WTC11 (cell line): ENCODE data around the gene ZFYVE1. TPM values are rescaled to one million over a fixed set of nuclear protein-coding genes. Genes with fewer than 3 reads are reported as not detected.

ENCODE experiments used
- ATAC-seq: fragments of 200-7000 bp; cut with Tn5 transposase; 2 replicates; pipeline ENCODE4 v1.10.0; 2021; ENCODE audit warnings: mild to moderate bottlenecking, moderate library complexity
- CTCF ChIA-PET: fragments of 300-600 bp; sonication (Branson Sonifier 250); formaldehyde crosslinking; loops from one replicate; lab custom pipeline; 2021; ENCODE audit warnings: antibody characterized with exemption; lab: Charles Lee
- POLR2A ChIA-PET: fragments of 350-600 bp; sonication (Branson Sonifier 250); formaldehyde crosslinking; loops from one replicate; lab custom pipeline; 2021; ENCODE audit warnings: antibody characterized with exemption; lab: Charles Lee
- DNase-seq: peaks from one replicate; pipeline ENCODE4 v3.0.0; 2021; ENCODE audit warnings: low spot score
- H3K27ac Mint-ChIP-seq: 2 replicates; pipeline ENCODE4 v1.8.0; 2021; ENCODE audit warnings: mixed read lengths
- H3K27me3 Mint-ChIP-seq: 2 replicates; pipeline ENCODE4 v1.8.0; 2021; ENCODE audit warnings: low read depth, mild to moderate bottlenecking, moderate library complexity, mixed read lengths
- H3K36me3 Mint-ChIP-seq: 2 replicates; pipeline ENCODE4 v1.8.0; 2021; ENCODE audit warnings: mixed read lengths
- H3K4me1 Mint-ChIP-seq: 2 replicates; pipeline ENCODE4 v1.8.0; 2022; ENCODE audit warnings: mixed read lengths
- H3K4me3 Mint-ChIP-seq: 2 replicates; pipeline ENCODE4 v1.8.0; 2021; ENCODE audit warnings: mild to moderate bottlenecking, moderate library complexity, mixed read lengths
- H3K9me3 Mint-ChIP-seq: 2 replicates; pipeline ENCODE4 v1.8.0; 2021; ENCODE audit warnings: mixed read lengths
- CBFB ChIP-seq: sonication (generic); formaldehyde crosslinking; IDR thresholded peaks from 2 replicates; pipeline ENCODE4 v1.8.1; 2022; ENCODE audit warnings: mild to moderate bottlenecking, low read depth, missing genetic modification reagents
- EMX1 ChIP-seq: fragments of 250-450 bp; sonication (Bioruptor Pico); IDR thresholded peaks from 2 replicates; pipeline ENCODE4 v1.8.0; 2021; ENCODE audit warnings: mild to moderate bottlenecking
- IRF2 ChIP-seq: sonication (generic); formaldehyde crosslinking; IDR thresholded peaks from 2 replicates; pipeline ENCODE4 v1.8.0; 2022; ENCODE audit warnings: low read depth, missing genetic modification reagents, borderline replicate concordance
- JAZF1 ChIP-seq: fragments of 250-450 bp; sonication (Bioruptor Pico); IDR thresholded peaks from 2 replicates; pipeline ENCODE4 v1.9.0; 2021; ENCODE audit warnings: moderate library complexity, mild to moderate bottlenecking, inconsistent platforms
- NFATC4 ChIP-seq: fragments of 250-450 bp; sonication (Bioruptor Pico); IDR thresholded peaks from 2 replicates; pipeline ENCODE4 v1.9.0; 2021; ENCODE audit warnings: mild to moderate bottlenecking
- RELA ChIP-seq: sonication (generic); formaldehyde crosslinking; IDR thresholded peaks from 2 replicates; pipeline ENCODE4 v1.8.1; 2022; ENCODE audit warnings: missing genetic modification reagents, mild to moderate bottlenecking, borderline replicate concordance
- SOX15 ChIP-seq: fragments of 250-450 bp; sonication (Bioruptor Pico); IDR thresholded peaks from 2 replicates; pipeline ENCODE4 v1.9.0; 2021; ENCODE audit warnings: mild to moderate bottlenecking
- TP53 ChIP-seq: sonication (generic); formaldehyde crosslinking; IDR thresholded peaks from 2 replicates; pipeline ENCODE4 v1.8.1; 2023; ENCODE audit warnings: mild to moderate bottlenecking, missing genetic modification reagents
- ZNF138 ChIP-seq: sonication (generic); formaldehyde crosslinking; conservative IDR thresholded peaks from 2 replicates; pipeline ENCODE4 v1.8.1; 2022; ENCODE audit warnings: mild to moderate bottlenecking, moderate library complexity, missing genetic modification reagents
- ZNF263 ChIP-seq: sonication (generic); formaldehyde crosslinking; IDR thresholded peaks from 2 replicates; pipeline ENCODE4 v1.8.1; 2022; ENCODE audit warnings: low read depth, mild to moderate bottlenecking, moderate library complexity, missing genetic modification reagents
- total RNA-seq: library from RNA; stranded (reverse); gene quantifications from 3 replicates; pipeline ENCODE4 v1.2.3, GENCODE V29; 2021
- TF ChIP-seq, protein P1 (sequence below): sonication (generic); formaldehyde crosslinking; IDR thresholded peaks from 2 replicates; pipeline ENCODE4 v1.8.0; 2022; ENCODE audit warnings: mild to moderate bottlenecking, missing genetic modification reagents
- TF ChIP-seq, protein P2 (sequence below): sonication (generic); formaldehyde crosslinking; IDR thresholded peaks from 2 replicates; pipeline ENCODE4 v1.8.1; 2023; ENCODE audit warnings: mild to moderate bottlenecking, missing genetic modification reagents, moderate library complexity
- TF ChIP-seq, protein P3 (sequence below): sonication (generic); formaldehyde crosslinking; IDR thresholded peaks from 2 replicates; pipeline ENCODE4 v1.8.0; 2022; ENCODE audit warnings: mild to moderate bottlenecking, missing genetic modification reagents
- TF ChIP-seq, protein P4 (sequence below): fragments of 250-450 bp; sonication (Bioruptor Pico); conservative IDR thresholded peaks from 2 replicates; pipeline ENCODE4 v1.9.0; 2021; ENCODE audit warnings: mild to moderate bottlenecking
- TF ChIP-seq, protein P5 (sequence below): fragments of 250-450 bp; sonication (Bioruptor Pico); IDR thresholded peaks from 2 replicates; pipeline ENCODE4 v1.9.0; 2021; ENCODE audit warnings: mild to moderate bottlenecking, borderline replicate concordance
- TF ChIP-seq, protein P6 (sequence below): sonication (generic); formaldehyde crosslinking; IDR thresholded peaks from 2 replicates; pipeline ENCODE4 v1.8.0; 2023; ENCODE audit warnings: missing genetic modification reagents, mild to moderate bottlenecking, borderline replicate concordance

ZFYVE1 gene
- total RNA-seq, 1 experiment from 2014 or later: 12.8 TPM

DNA sequence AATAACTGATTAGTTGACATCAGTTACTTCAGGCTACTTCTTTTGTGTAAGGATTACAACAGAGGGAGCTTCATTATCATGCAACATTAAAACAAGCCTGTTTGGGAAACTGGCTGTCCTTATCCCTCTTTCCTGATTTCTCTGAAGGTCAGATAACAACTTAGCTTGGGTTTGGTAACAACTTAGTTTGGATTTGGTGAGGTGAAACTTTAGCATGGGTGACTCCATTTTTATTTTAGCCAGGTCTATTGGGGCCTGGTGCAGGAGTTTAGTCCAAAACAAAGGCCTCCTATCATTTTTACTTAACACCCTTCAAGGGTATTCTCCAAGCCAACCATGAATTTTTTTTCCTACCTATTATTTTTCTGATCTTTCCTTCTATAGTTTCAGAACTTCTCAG, 1.1 kb upstream of the ZFYVE1 start:
- Mint-ChIP-seq H3K4me3 (peak overlapping the region; percentile 90), H3K27ac (no peak overlapping the region), H3K4me1 (peaks cover 18% of the 10 kb centered on the region), H3K27me3 (no peaks in the 10 kb centered on the region), H3K36me3 (peaks cover 9% of the 10 kb centered on the region), H3K9me3 (no peaks in the 10 kb centered on the region)
- ChIA-PET POLR2A (interaction anchor here (0.7 to 2.7 kb wide), 3 partner anchors 8 to 114 kb away, joined by 3 to 17 read pairs (median 4); partner anchors contain the start of gene RBM25), CTCF (interaction anchor here (1.3 to 1.5 kb wide), 2 partner anchors 53 to 267 kb away, joined by 4 to 5 read pairs; no protein-coding TSS in a partner anchor)
- DNase-seq (no peak), ATAC-seq (no peak)
- TF ChIP-seq, protein P1, sequence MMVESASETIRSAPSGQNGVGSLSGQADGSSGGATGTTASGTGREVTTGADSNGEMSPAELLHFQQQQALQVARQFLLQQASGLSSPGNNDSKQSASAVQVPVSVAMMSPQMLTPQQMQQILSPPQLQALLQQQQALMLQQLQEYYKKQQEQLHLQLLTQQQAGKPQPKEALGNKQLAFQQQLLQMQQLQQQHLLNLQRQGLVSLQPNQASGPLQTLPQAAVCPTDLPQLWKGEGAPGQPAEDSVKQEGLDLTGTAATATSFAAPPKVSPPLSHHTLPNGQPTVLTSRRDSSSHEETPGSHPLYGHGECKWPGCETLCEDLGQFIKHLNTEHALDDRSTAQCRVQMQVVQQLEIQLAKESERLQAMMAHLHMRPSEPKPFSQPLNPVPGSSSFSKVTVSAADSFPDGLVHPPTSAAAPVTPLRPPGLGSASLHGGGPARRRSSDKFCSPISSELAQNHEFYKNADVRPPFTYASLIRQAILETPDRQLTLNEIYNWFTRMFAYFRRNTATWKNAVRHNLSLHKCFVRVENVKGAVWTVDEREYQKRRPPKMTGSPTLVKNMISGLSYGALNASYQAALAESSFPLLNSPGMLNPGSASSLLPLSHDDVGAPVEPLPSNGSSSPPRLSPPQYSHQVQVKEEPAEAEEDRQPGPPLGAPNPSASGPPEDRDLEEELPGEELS (CRISPR knock-in tag): no peak
- no peak for TF ChIP-seq CBFB (CRISPR knock-in tag)
- TF ChIP-seq, protein P2, sequence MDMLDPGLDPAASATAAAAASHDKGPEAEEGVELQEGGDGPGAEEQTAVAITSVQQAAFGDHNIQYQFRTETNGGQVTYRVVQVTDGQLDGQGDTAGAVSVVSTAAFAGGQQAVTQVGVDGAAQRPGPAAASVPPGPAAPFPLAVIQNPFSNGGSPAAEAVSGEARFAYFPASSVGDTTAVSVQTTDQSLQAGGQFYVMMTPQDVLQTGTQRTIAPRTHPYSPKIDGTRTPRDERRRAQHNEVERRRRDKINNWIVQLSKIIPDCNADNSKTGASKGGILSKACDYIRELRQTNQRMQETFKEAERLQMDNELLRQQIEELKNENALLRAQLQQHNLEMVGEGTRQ (CRISPR knock-in tag): no peak
- TF ChIP-seq SOX15: no peak
- TF ChIP-seq, protein P3, sequence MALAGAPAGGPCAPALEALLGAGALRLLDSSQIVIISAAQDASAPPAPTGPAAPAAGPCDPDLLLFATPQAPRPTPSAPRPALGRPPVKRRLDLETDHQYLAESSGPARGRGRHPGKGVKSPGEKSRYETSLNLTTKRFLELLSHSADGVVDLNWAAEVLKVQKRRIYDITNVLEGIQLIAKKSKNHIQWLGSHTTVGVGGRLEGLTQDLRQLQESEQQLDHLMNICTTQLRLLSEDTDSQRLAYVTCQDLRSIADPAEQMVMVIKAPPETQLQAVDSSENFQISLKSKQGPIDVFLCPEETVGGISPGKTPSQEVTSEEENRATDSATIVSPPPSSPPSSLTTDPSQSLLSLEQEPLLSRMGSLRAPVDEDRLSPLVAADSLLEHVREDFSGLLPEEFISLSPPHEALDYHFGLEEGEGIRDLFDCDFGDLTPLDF (CRISPR knock-in tag): no peak
- TF ChIP-seq RELA (CRISPR knock-in tag): no peak
- no peak for TF ChIP-seq TP53
- TF ChIP-seq, protein P4, sequence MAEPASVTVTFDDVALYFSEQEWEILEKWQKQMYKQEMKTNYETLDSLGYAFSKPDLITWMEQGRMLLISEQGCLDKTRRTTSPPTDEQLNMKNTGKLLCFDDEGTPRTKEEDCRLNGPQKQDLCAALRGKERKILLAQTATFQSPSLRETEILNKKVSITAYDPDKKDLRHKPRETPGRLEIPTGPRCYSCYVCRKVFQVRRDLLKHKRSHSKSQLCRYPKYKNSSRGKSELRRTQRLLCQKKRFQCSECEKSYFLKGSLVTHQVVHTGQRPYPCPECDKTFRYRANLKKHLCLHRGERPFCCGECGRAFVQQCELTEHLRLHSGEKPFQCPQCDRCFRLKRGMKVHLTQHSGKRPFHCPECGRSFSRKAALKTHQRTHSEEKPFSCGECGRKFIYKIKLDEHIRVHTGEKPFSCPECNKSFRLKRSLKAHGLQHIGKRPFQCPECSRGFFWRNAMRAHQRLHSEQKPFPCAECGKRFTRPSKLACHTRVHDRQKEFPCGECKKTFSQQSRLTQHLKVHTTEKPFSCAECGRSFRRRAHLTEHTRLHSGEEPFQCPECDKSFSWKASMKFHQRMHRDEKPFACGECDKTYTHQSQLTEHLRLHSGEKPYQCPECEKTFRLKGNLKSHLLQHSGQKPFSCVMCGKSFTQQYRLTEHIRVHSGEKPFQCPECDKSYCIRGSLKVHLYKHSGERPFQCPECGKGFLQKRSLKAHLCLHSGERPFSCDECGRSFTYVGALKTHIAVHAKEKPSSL (CRISPR knock-in tag): no peak
- TF ChIP-seq IRF2 (CRISPR knock-in tag): no peak
- TF ChIP-seq EMX1 (CRISPR knock-in tag): no peak
- TF ChIP-seq JAZF1: no peak
- TF ChIP-seq, protein P5, sequence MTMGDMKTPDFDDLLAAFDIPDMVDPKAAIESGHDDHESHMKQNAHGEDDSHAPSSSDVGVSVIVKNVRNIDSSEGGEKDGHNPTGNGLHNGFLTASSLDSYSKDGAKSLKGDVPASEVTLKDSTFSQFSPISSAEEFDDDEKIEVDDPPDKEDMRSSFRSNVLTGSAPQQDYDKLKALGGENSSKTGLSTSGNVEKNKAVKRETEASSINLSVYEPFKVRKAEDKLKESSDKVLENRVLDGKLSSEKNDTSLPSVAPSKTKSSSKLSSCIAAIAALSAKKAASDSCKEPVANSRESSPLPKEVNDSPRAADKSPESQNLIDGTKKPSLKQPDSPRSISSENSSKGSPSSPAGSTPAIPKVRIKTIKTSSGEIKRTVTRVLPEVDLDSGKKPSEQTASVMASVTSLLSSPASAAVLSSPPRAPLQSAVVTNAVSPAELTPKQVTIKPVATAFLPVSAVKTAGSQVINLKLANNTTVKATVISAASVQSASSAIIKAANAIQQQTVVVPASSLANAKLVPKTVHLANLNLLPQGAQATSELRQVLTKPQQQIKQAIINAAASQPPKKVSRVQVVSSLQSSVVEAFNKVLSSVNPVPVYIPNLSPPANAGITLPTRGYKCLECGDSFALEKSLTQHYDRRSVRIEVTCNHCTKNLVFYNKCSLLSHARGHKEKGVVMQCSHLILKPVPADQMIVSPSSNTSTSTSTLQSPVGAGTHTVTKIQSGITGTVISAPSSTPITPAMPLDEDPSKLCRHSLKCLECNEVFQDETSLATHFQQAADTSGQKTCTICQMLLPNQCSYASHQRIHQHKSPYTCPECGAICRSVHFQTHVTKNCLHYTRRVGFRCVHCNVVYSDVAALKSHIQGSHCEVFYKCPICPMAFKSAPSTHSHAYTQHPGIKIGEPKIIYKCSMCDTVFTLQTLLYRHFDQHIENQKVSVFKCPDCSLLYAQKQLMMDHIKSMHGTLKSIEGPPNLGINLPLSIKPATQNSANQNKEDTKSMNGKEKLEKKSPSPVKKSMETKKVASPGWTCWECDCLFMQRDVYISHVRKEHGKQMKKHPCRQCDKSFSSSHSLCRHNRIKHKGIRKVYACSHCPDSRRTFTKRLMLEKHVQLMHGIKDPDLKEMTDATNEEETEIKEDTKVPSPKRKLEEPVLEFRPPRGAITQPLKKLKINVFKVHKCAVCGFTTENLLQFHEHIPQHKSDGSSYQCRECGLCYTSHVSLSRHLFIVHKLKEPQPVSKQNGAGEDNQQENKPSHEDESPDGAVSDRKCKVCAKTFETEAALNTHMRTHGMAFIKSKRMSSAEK: no peak
- TF ChIP-seq ZNF138 (CRISPR knock-in tag): no peak
- TF ChIP-seq ZNF263 (CRISPR knock-in tag): no peak
- TF ChIP-seq NFATC4 (CRISPR knock-in tag): no peak
- TF ChIP-seq, protein P6, sequence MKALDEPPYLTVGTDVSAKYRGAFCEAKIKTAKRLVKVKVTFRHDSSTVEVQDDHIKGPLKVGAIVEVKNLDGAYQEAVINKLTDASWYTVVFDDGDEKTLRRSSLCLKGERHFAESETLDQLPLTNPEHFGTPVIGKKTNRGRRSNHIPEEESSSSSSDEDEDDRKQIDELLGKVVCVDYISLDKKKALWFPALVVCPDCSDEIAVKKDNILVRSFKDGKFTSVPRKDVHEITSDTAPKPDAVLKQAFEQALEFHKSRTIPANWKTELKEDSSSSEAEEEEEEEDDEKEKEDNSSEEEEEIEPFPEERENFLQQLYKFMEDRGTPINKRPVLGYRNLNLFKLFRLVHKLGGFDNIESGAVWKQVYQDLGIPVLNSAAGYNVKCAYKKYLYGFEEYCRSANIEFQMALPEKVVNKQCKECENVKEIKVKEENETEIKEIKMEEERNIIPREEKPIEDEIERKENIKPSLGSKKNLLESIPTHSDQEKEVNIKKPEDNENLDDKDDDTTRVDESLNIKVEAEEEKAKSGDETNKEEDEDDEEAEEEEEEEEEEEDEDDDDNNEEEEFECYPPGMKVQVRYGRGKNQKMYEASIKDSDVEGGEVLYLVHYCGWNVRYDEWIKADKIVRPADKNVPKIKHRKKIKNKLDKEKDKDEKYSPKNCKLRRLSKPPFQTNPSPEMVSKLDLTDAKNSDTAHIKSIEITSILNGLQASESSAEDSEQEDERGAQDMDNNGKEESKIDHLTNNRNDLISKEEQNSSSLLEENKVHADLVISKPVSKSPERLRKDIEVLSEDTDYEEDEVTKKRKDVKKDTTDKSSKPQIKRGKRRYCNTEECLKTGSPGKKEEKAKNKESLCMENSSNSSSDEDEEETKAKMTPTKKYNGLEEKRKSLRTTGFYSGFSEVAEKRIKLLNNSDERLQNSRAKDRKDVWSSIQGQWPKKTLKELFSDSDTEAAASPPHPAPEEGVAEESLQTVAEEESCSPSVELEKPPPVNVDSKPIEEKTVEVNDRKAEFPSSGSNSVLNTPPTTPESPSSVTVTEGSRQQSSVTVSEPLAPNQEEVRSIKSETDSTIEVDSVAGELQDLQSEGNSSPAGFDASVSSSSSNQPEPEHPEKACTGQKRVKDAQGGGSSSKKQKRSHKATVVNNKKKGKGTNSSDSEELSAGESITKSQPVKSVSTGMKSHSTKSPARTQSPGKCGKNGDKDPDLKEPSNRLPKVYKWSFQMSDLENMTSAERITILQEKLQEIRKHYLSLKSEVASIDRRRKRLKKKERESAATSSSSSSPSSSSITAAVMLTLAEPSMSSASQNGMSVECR (CRISPR knock-in tag): no peak
